ENCODE measurements around the gene SMIM1. TPM values are rescaled to one million over a fixed set of nuclear protein-coding genes. Genes with fewer than 3 reads are reported as not detected.

SMIM1 gene
- total and polyA plus RNA-seq, 5 donors, result 44.2 to 243 (median 107) TPM

GRCh38 chr1:3738943-3739342 lies 33.6 kb upstream of the SMIM1 start:
- H3K27ac ChIP-seq (ENCODE audit: low read length), result no peak overlapping the region
- WGBS, result 92% methylated on average over 12 of the region's 12 CpGs
- H3K4me3 ChIP-seq (ENCODE audit: low read length), result no peak overlapping the region
- no peaks in the 10 kb centered on the region for H3K4me1 ChIP-seq (ENCODE audit: control insufficient read depth, insufficient read depth, low read length)
- DNase-seq (no peak), ATAC-seq (no peak)
- no peaks in the 10 kb centered on the region for H3K27me3 ChIP-seq (ENCODE audit: control insufficient read depth, insufficient read depth)
- H3K9me3 ChIP-seq (ENCODE audit: control insufficient read depth, low read length), result no peaks in the 10 kb centered on the region
- intact Hi-C loops (cut with DNase I), result loop anchor here in 1 of 4 donors (10.0 kb wide), 1 partner anchor 164 kb away; no protein-coding TSS in a partner anchor

GRCh38 chr1:3740042-3740441 lies 32.5 kb upstream of the SMIM1 start:
- Histone ChIP-seq H3K27me3 (ENCODE audit: control insufficient read depth, insufficient read depth) (no peaks in the 10 kb centered on the region), H3K9me3 (ENCODE audit: control insufficient read depth, low read length) (no peaks in the 10 kb centered on the region), H3K4me3 (ENCODE audit: low read length) (no peak overlapping the region), H3K4me1 (ENCODE audit: control insufficient read depth, insufficient read depth, low read length) (peaks cover under 1% of the 10 kb centered on the region), H3K27ac (ENCODE audit: low read length) (no peak overlapping the region)
- DNase-seq, result peak in 2 of 3 donors; percentile 46 to 50
- intact Hi-C loops (cut with DNase I), result no loop called here
- no peak for ATAC-seq
- WGBS, result 73% methylated on average over 9 of the region's 9 CpGs

- DNase-seq, result peak in 2 of 3 donors; percentile 39 to 51
- WGBS, result 94% methylated on average over 13 of the region's 13 CpGs
These were observed 31.8 kb upstream of the SMIM1 start for GRCh38 chr1:3740752-3741151.

GRCh38 chr1:3741566-3742438 lies 30.7 kb upstream of the SMIM1 start:
- DNase-seq, result peak in 2 of 3 donors; percentile 38 to 44
- Histone ChIP-seq H3K27me3 (ENCODE audit: control insufficient read depth, insufficient read depth) (no peaks in the 10 kb centered on the region), H3K4me3 (ENCODE audit: low read length) (no peak overlapping the region), H3K9me3 (ENCODE audit: control insufficient read depth, low read length) (no peaks in the 10 kb centered on the region), H3K4me1 (ENCODE audit: control insufficient read depth, insufficient read depth, low read length) (peaks cover 13% of the 10 kb centered on the region), H3K27ac (ENCODE audit: low read length) (no peak overlapping the region)
- WGBS, result 91% methylated on average over 22 of the region's 22 CpGs
- no peak for ATAC-seq
- intact Hi-C loops (cut with DNase I), result no loop called here

More at GRCh38 chr1:3740752-3741151, 31.8 kb upstream of the SMIM1 start:
- Histone ChIP-seq H3K27ac (ENCODE audit: low read length) (no peak overlapping the region), H3K4me3 (ENCODE audit: low read length) (no peak overlapping the region), H3K4me1 (ENCODE audit: control insufficient read depth, insufficient read depth, low read length) (peaks cover 8% of the 10 kb centered on the region), H3K9me3 (ENCODE audit: control insufficient read depth, low read length) (no peaks in the 10 kb centered on the region), H3K27me3 (ENCODE audit: control insufficient read depth, insufficient read depth) (no peaks in the 10 kb centered on the region)
- no peak for ATAC-seq
- intact Hi-C loops (cut with DNase I), result no loop called here

- intact Hi-C loops (cut with DNase I), result no loop called here
- no peaks in the 10 kb centered on the region for H3K9me3 ChIP-seq (ENCODE audit: control insufficient read depth, low read length)
- no peak overlapping the region for H3K27ac ChIP-seq (ENCODE audit: low read length)
- 87% methylated on average over 24 of the region's 24 CpGs for WGBS
- ATAC-seq, result no peak
- no peaks in the 10 kb centered on the region for H3K27me3 ChIP-seq (ENCODE audit: control insufficient read depth, insufficient read depth)
- DNase-seq, result peak in 2 of 3 donors; percentile 30 to 31
- no peak overlapping the region for H3K4me3 ChIP-seq (ENCODE audit: low read length)
- peaks cover 13% of the 10 kb centered on the region for H3K4me1 ChIP-seq (ENCODE audit: control insufficient read depth, insufficient read depth, low read length)
These were observed 29.9 kb upstream of the SMIM1 start for GRCh38 chr1:3742439-3743298.

- Histone ChIP-seq H3K4me3 (ENCODE audit: low read length) (no peak overlapping the region), H3K4me1 (ENCODE audit: control insufficient read depth, insufficient read depth, low read length) (peaks cover 16% of the 10 kb centered on the region), H3K9me3 (ENCODE audit: control insufficient read depth, low read length) (no peaks in the 10 kb centered on the region), H3K27ac (ENCODE audit: low read length) (no peak overlapping the region), H3K27me3 (ENCODE audit: control insufficient read depth, insufficient read depth) (no peaks in the 10 kb centered on the region)
- ATAC-seq (no peak), DNase-seq (no peak)
- 62% methylated on average over 4 of the region's 4 CpGs for WGBS
- intact Hi-C loops (cut with DNase I), result no loop called here
These were observed 29.1 kb upstream of the SMIM1 start for GRCh38 chr1:3743421-3743820.

- Histone ChIP-seq H3K27me3 (ENCODE audit: control insufficient read depth, insufficient read depth) (no peaks in the 10 kb centered on the region), H3K4me3 (ENCODE audit: low read length) (no peak overlapping the region), H3K4me1 (ENCODE audit: control insufficient read depth, insufficient read depth, low read length) (peaks cover 16% of the 10 kb centered on the region), H3K9me3 (ENCODE audit: control insufficient read depth, low read length) (no peaks in the 10 kb centered on the region), H3K27ac (ENCODE audit: low read length) (no peak overlapping the region)
- 92% methylated on average over 12 of the region's 12 CpGs for WGBS
- ATAC-seq (no peak), DNase-seq (peak in 1 of 3 donors; percentile 15)
- intact Hi-C loops (cut with DNase I), result no loop called here
These were observed 28.7 kb upstream of the SMIM1 start for GRCh38 chr1:3743826-3744225.

GRCh38 chr1:3744646-3745045 lies 27.9 kb upstream of the SMIM1 start:
- Histone ChIP-seq H3K27me3 (ENCODE audit: control insufficient read depth, insufficient read depth) (no peaks in the 10 kb centered on the region), H3K4me1 (ENCODE audit: control insufficient read depth, insufficient read depth, low read length) (peaks cover 16% of the 10 kb centered on the region), H3K27ac (ENCODE audit: low read length) (no peak overlapping the region), H3K4me3 (ENCODE audit: low read length) (no peak overlapping the region), H3K9me3 (ENCODE audit: control insufficient read depth, low read length) (no peaks in the 10 kb centered on the region)
- intact Hi-C loops (cut with DNase I), result no loop called here
- ATAC-seq (no peak), DNase-seq (peak in 1 of 3 donors; percentile 41)
- 92% methylated on average over 10 of the region's 10 CpGs for WGBS

GRCh38 chr1:3745071-3745470 lies 27.5 kb upstream of the SMIM1 start:
- ATAC-seq (no peak), DNase-seq (peak in 1 of 3 donors; percentile 17)
- Histone ChIP-seq H3K9me3 (ENCODE audit: control insufficient read depth, low read length) (no peaks in the 10 kb centered on the region), H3K27ac (ENCODE audit: low read length) (no peak overlapping the region), H3K27me3 (ENCODE audit: control insufficient read depth, insufficient read depth) (no peaks in the 10 kb centered on the region), H3K4me3 (ENCODE audit: low read length) (no peak overlapping the region), H3K4me1 (ENCODE audit: control insufficient read depth, insufficient read depth, low read length) (peaks cover 16% of the 10 kb centered on the region)
- WGBS, result 92% methylated on average over 12 of the region's 12 CpGs
- intact Hi-C loops (cut with DNase I), result no loop called here

- no peaks in the 10 kb centered on the region for H3K9me3 ChIP-seq (ENCODE audit: control insufficient read depth, low read length)
- intact Hi-C loops (cut with DNase I), result no loop called here
- ATAC-seq, result peak in 1 of 2 donors; percentile 22
- DNase-seq, result peak in 2 of 3 donors; percentile 55 to 65
- H3K4me3 ChIP-seq (ENCODE audit: low read length), result no peak overlapping the region
- 68% methylated on average over 25 of the region's 25 CpGs for WGBS
- H3K27ac ChIP-seq (ENCODE audit: low read length), result no peak overlapping the region
- H3K27me3 ChIP-seq (ENCODE audit: control insufficient read depth, insufficient read depth), result no peaks in the 10 kb centered on the region
- H3K4me1 ChIP-seq (ENCODE audit: control insufficient read depth, insufficient read depth, low read length), result peaks cover 16% of the 10 kb centered on the region
These were observed 26.8 kb upstream of the SMIM1 start for GRCh38 chr1:3745590-3746381.

All from right cardiac atrium (tissue), 5 donors.